GM21515 (cell line): ENCODE results near the gene CBX7.
A peak's percentile ranks its signal among the peaks of the same experiment; 100 is the strongest.

Experiments
- ATAC-seq: cut with Tn5 transposase; IDR thresholded peaks from one replicate; pipeline ENCODE4 v1.9.1; 2021; ENCODE audit not compliant: unreplicated experiment

CBX7 gene

DNA sequence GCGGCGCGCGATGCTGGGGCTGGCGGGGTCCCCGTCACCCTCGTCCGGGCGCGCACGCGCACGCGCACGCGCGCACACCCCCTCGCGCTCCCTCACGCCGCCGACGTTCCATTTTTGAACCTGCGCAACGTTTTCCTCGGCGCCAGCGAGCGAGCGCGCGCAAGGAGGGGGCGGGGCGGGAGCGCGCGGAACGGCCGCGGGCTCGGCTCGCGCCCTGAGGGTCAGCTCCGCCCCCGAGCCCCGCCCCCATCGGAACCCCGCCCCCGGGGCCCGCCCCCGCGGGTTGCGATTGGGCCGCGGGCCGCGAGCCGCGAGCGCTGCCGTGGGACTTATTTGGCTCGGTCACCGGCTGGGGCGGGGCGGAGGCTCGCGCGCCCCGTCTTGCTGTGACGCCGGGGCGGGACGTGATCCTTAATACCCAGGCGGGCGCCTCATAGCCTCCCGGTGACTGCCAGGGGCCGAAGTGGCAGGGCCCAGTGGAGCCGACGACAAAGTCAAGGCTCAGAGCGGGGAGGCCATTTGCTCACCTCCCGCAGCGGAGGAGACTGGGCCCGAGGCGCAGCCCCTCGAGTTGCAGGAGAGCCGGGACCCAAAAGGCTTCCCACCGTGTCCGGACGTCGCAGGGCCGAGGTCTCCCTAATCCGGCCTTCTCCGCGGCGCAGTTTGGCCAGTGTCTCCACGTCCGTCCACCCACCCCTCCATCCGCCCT lies at the start of gene CBX7:
Gene CBX7, minus strand, starts transcription at position 170 of the 709 bp plus-strand sequence. CDS start 236 bp downstream, outside the sequence.
- ATAC-seq: peak; percentile 67

DNA sequence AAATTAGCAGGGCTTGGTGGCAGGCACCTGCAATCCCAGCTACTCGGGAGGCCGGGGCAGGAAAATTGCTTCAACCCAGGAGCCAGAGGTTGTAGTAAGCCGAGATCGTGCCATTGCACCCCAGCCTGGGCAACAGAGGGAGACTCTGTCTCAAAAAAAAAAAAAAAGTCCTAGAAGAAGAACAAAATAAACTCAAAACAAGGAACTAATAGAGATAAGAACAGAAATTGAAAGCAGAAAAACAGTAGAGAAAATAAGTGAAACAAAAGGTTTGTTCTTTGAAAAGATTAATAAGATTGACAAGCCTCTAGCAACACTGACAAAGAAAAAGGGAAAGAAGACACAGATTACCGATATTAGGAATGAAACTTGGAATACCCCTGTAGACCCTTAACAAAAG lies 45.1 kb upstream of the CBX7 start:
- no peak for ATAC-seq

DNA sequence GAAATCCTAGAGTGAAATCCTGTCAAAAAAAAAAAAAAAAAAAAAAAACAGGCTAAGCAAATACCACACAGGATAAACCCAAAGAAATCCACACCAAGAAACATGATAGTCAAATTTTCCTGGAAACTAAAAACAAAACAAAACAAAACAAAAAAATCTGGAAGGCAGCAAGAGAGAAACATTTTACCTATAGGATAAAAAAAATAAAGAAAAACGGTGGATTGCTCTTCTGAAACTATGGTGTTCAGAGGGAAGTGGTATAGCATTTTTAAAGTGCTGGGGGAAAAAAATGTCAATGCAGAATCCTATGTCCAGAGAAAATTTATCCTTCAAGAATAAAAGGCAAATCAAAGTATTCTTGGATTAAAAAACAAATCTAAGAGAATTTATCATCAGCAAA lies 41.6 kb upstream of the CBX7 start:
- ATAC-seq: no peak

DNA sequence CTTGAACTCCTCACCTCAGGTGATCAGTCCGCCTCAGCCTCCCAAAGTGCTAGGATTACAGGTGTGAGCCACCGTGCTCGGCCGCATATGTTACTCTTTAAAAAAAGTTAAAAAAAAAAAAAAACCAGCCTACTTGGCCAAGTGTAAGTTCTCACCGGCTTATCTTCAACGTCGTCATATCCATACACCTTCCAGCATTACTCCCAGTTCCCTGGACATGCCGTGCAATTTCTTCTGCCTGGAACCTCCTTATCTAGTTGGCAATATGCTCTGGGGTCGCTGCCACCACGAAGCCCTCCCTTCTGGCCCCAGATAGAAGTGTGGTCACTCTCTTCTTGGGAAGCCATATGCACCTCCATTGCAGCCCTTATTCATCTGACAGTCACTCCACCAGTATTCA lies 36.3 kb upstream of the CBX7 start:
- ATAC-seq: no peak

DNA sequence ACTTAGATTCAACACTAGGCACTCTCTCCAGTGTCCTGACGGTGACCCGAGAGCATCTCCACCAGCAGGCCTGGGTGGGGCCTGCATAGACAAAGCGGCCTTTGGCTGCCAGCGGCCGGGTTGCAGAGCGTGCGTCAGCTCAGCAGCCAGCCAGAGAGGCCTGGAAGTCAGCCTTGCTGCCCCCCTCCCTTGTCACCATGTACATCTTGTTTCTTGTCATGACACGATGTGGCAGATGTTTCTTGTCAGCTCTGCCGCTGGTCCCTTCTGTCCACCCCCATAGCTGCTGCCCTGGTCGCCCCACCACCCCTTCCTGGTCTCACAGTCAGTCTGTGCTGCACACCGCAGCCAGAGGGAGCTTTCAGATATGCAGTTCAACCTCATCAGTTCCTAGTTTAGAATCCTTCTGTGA lies 33.1 kb upstream of the CBX7 start:
- ATAC-seq: no peak

DNA sequence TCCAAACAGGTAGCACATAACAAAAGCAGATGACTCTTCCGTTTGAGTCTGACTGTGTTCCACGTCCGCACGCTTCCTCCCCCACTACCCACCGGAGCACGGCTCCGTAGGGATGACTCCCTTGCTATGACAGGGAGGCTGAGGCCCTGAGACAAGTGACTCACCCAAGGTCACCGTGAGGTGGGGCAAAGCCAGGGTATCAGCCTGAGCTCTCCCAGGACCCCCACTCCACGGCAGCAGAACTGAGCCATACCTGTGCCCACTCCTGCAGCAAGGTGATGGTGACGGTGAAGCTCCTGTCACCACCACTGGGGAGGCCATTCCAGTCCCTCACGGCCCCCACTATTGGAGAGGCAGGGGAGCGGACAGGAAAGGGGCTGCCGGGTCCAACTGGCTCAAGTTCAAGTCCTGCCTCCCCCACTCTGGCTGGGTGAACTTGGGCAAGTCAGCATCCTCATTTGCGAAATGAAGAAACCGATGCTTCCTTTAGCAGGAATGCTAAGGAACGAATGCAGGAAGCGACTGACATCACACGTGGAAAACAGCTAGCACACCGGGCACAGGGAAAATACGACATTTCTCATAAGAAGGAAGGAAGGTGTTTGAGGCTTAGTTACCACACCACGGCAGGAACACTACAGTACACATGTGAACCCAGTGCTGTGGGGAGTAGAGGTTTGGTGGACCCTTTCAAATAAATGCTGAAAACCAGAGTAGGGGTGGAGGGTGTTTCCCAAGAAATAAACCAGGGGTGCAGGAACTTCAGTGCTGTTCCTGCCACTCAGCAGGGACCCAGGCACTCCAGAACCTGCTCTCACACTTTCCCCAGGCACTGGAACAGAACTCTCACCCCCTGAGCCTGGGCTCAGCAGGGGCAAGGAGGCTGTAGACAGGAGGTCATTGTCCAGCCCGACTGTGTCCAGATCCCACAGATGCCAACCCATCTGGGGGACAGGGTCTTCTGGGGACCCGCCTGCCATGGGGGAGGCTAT lies 32.4 kb upstream of the CBX7 start:
- ATAC-seq: no peak

DNA sequence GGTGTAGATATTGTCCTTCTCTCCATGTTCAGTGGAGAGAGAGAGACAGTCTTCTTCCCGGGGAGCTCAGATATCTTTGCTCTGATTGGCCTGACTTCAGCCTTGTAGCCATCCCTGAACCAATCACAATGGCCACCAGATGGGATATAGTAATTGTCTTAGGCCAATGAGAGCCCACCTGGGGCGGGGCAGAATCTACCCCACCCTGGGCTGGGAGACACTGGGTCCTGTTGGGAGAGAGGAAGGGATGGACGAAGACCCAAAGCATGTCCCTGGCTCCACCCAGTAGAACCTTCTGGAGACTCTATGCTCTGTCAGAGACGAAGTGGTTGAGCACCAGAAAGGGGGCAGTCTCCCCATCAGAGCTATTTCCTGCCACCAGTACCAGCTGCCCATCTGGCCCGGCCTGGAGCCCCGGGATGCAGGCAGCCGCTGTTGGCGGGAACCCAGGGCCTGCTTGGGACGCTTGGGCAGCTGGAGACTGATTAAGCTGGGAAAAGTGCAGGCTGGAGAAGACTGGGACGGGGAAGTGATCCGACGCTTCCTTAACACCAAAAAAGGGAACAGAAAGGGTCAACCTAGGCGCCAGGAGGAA lies 31.6 kb upstream of the CBX7 start:
- ATAC-seq: no peak

DNA sequence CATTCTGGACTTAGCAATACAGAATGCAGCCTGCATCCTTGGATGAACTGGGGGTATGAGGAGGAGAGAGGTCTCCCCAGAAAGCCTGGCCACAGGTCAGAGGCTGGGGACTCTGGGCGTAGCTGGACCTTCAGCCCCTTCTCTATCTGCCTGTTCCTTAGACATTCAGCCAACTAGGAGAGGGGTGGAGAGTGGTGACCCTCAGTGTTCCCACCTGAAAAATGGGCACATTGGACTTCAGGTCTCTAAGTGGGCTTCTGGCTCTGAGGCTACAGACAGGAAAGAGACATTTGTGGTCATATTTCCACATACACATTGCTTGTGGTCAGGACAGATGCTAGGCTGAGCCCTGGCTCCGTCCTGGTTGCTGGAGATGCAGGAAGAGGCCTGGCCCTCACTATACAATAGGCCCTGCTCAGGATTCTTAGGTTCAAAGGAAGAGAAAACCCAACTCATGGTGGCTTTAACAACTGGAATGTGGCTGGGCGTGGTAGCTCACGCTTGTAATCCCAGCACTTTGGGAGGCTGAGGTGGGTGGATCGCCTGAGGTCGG lies 30.1 kb upstream of the CBX7 start:
- no peak for ATAC-seq

DNA sequence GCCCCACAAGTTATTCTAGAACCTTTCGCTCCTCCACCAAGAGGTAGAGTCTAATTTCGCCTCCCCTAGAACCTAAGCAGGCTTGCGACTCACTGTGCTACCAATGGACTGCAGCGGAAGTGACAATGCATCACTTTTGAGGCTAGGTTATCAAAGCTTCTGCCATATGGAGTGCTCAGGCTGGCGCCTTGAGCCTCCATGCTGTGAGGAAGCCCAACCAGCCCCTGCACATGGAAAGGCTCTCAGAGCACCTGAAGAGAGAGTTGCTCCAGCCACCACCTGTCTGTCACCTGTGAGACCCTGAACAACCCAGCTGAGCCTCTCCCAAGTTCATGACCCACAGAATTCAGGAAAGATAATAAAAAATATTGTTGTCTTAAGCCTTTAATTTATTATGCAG lies 29.3 kb upstream of the CBX7 start:
- no peak for ATAC-seq

DNA sequence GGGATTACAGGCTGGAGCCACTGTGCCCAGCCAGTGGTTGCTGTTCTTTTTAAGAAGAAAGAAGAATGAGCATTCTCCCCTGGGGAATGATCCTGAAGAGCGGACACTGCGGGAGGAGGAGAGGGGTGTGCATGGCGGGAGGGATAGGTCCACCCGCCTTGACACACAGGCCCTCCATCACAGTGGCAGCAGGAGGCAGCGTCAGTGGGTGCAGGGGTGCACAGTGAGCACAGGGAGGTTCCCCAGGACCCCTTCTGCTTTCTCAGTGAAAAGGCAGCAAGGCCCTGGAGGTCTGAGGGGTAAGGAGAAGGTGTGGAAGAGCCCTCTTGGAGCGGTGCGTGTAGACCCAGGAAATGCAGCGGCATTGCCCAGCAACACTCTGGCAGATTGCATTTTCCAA lies 28.9 kb upstream of the CBX7 start:
- no peak for ATAC-seq

DNA sequence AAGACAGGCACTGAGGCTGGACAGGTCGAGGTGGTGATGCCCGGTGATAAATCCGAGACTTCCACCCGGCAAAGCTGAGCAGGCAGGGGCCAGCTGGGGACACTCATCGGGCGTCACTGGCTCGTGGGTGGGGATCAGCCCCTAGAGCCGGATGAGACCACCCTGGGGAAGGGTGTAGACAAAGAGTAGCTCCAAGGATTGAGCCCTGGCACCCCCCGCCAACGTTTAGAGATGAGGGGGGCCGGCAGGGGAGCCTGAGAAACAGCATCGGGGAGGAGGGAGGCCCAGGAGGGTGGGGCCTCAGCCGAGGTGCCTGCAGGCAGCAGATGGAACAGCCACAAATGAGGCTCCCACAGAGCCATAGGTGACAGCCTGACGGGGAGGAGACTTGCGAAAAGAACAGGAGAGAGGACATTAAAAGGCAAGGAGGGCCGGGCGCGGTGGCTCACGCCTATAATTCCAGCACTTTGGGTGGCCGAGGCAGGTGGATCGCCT lies 27.4 kb upstream of the CBX7 start:
- ATAC-seq: no peak

DNA sequence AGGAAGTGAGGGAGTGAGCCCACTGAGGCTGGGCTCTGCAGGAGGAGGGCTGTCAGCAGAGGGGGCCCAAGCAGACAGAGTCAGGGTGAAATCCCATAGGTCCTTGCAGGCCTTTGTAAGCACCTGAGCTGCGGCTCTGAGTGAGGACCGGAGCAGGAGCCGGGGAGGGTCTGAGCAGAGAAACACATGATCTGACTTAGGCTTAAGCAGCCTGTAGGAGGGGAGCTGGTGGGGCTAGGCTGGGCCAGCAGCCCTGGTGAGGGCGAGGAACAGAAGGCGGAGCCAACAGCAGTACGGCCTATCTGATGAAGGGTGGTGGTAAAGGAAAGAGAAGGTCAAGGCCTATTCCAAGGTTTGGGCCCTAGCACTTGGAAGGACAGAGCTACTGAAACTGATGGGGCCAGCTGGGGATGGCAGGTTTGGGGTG lies 26.9 kb upstream of the CBX7 start:
- ATAC-seq: no peak

DNA sequence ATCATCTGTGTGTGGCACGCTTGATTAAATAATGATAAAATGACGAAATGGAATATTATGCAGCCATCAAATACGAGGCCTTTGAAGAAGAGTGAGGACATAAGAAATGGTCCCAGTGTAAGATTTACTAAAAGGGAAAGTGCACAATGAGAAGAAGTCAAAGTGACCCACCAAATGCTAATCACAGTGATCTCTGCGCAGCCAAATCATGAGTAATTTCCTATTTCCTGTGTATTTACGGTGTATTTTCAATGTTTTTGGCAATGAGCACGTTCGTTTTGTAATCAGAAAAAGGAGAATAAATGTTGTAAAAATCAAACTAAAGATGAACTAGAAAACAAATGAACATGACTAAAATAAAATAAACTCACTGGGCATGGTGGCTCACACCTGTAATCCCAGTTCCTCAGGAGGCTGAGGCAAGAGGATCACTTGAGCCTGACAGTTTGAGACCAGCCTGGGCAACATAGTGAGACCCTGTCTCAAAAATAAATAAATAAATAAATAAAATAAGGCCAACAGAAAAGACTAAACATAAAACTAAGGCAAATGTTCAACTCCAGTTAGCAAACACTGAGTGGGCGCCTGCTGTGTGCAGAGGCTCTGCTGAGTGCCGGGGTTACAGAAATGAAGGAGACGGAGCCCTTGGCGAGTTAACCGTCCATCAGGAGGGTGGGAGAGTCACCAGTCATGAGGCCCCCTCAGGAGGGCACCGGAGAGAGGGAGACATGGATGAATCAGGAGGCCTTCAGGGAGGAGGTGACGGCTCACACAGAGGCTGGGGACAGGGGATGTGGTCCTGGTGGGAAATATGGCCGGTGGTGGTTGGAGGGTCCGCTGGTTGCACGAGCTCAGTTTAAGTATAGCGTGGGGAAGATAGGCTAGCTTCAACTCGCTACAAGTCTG lies 26.0 kb upstream of the CBX7 start:
- no peak for ATAC-seq

DNA sequence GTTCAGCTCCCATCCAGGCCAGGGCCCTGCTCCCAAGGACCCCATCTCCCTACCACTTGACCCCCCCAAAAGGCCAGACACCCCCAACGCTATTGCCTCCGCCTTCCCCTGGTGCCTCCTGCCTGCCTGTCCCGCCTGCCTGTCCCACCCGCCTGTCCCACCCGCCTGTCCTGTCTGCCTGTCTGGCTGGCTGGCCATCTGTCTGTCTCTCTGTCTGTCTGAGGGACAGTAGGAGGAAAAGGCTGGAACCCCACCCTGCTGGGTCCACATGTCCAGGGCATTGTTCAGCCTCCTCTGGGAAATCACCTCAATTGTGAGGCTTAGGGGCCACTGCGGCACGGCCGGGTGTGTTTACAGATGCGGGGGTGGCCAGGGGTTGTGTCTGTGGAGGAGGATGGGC lies 25.3 kb upstream of the CBX7 start:
- ATAC-seq: no peak

DNA sequence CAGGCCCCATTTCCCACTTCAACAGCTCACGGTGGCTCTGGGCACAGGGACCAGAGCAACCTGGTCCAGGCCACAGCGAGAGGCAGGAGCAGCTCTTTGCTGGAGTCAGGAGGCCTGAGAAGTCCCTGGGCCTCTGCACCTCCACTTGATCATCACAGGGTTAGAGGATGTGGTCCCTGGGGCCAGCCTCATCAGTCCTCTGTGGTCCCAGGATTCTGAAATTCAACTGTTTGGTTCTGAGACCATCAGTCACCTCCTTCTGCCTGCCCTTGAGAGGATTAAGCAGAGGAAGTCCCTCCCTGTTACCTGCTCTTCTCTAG lies 24.9 kb upstream of the CBX7 start:
- ATAC-seq: no peak

DNA sequence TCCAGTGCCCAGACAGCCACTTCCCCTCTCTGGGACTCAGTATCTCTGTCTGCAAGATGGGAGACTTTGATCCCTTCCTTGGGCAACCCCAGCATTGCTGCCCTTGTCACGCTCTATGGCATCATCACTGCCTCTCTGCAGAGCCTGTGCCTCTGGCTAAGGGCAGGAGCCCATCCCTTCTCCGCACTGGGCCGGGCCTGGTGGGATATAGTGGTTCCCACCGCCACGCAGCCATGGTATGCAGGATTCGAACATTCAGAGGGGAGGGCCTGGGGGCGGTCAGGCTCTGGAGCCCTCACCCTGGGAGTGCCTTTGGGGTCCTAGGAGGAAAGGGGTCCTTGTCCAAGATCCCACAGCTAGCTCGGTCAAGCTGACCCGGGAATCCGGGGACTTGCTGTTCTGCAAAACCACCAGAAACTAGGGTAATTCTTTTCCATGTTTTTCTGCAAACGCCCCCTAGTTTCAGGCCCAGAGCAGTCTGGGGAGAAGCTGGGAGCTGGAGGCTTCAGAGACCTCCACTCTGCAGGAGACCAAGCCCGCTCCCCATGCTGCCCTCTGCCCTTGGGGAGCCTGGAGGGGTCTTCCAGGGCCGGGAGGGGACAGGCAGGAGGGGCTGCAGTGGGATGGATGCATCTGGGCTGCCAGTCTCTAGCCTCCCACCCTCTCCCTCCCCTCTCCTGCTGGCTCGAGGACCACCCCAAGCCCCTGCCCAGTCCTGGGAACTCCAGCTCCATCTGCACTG lies 24.4 kb upstream of the CBX7 start:
- no peak for ATAC-seq

DNA sequence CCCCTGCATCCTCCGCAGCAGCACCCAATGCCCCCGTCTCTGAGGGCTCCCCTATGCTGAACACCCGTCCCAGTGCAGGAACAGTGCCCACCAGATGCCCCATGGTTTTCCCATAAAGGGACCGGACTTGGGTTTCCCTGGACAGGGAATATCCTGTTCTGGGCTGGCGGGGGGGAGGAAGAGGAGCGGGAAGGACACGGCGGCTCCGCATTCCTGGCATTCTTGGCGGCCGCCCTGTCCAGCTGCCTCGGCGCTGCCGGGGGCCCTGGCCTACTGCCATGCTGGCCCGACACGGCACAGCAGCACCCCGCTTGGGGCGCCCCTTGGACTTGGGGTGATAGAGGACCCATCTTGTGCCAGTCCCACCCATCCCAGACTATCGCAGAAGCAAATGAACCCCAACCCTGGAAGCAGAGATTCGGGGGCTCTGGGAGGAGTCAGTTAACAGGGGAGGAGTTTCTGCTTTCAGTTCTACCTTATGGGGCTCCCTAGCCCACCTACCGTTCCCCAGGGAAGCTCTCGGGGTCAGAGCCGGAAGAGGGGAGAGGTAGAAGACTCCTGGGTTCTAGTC lies 23.7 kb upstream of the CBX7 start:
- no peak for ATAC-seq

DNA sequence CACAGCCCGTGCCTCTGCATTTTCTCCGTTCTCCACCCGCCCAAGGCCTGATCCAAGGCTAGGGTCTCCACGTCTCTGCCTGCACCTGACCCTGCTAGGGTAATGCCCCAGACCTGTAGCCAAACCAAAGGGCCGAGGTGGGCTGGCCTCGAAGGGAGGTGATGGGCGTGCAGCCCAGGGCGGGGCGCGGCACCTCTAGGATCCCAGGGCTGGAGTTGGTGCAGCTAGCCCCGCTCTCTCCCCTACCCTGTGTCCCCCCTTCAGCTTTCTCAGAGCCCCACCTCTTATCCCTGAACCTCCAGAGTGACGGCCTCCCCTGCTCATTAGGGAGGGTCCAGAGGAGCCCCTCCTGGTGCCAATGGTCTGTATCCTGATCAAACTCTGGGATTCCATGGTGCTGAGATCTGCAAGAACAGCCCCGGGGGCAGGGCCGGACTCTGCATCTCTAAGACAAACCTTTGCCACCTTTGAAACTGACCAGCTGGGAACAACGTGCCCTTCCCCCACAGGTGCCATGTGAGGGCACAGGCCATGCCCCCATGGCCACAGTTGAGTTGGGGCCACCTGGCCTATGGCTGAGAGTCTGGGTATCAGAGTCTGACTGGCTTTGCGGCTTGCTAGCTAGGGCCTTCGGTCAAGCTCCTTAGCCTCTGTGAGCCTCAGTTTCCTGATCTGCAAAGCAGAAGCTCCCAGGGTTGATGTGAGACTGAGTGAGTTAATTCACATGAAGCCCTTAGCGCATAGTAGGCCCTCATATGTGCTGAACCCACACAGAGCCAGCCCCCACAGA lies 23.1 kb upstream of the CBX7 start:
- no peak for ATAC-seq
